ENCODE data around the gene ZDHHC17. TPM values are rescaled to one million over a fixed set of nuclear protein-coding genes. Genes with fewer than 3 reads are reported as not detected.

Gene ZDHHC17
- polyA plus RNA-seq, 1 donor (not counting 4 experiments of a cell fraction or from before 2014, with no cell fraction given): 28.2 TPM

DNA sequence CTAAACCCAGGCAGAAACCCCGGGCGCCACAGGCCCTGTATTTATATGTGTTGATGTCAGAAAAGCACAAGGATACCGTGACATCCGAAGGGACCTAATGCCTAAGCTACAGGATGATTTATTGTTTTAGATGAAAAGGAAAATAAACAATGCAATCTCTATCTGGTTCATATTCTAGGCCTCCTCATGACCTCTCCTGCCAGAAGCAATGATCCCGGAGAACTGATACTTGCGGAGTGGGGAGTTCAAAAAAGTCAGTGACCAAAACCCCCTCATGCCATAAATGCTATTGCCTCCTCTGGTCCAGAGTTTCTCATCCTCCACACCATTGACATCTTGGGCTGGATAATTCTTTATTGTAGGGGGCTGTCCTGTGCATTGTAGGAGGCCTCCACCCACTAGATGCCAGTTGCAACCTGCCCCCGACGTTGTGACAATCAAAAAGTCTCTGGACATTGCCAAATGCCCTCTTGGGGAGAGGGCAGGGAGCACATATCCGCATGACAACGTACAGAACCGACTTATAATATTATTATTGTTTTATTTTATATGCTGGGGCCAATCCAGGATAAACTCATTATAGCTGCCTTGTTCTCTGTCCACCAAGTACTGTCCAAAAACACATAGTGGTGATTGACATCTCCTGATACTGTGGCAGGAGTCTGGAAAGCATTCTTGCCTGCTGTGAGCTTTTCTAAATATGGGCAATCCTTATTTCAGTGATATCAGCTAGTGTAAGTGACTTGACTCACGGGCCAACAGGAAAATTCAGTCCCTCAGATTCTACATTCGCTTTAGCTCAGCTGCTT, 116.0 kb downstream of the ZDHHC17 start:
- Histone ChIP-seq H3K36me3 (ENCODE audit: control insufficient read depth in 2 of 2, extremely low read depth in 1 of 2, insufficient read depth in 2 of 2, low read length in 2 of 2) (no peaks in the 10 kb centered on the region), H3K9me1 (ENCODE audit: control insufficient read depth, extremely low read depth, insufficient read depth, low read length) (no peaks in the 10 kb centered on the region), H3K4me1 (ENCODE audit: control insufficient read depth, extremely low read depth, insufficient read depth, low read length) (peaks cover 27% of the 10 kb centered on the region), H3K79me2 (ENCODE audit: control insufficient read depth, insufficient read depth, low read length) (peaks cover 7% of the 10 kb centered on the region), H3K9ac (ENCODE audit: control insufficient read depth, extremely low read depth, insufficient read depth, low read length) (peak overlapping the region; percentile 85), H3K4me2 (ENCODE audit: control insufficient read depth, extremely low read depth, insufficient read depth, low read depth, low read length) (peak overlapping the region; percentile 71), H3K4me3 (ENCODE audit: control insufficient read depth in 2 of 3, extremely low read depth in 1 of 3, insufficient read depth in 2 of 3, low read depth in 1 of 3, low read length in 3 of 3) (no peak overlapping the region), H2AFZ (ENCODE audit: control insufficient read depth, low read length) (no peak overlapping the region), H3K27me3 (ENCODE audit: control insufficient read depth, extremely low read depth, insufficient read depth, low read length) (no peaks in the 10 kb centered on the region), H4K20me1 (ENCODE audit: control insufficient read depth, extremely low read depth, insufficient read depth, low read length) (no peaks in the 10 kb centered on the region), H3K9me3 (ENCODE audit: control insufficient read depth, low read depth, low read length) (no peaks in the 10 kb centered on the region), H3K27ac (ENCODE audit: control insufficient read depth, insufficient read depth, low read length) (peak overlapping the region; percentile 71)
- DNase-seq (ENCODE audit: low read depth, low spot score) (no peak), FAIRE-seq (no peak)
- dilution Hi-C loops (cut with MboI; ENCODE audit: extremely low pct_ligation_motif_present, low sequenced_read_pairs): no loop called here
- TF ChIP-seq, protein P1, sequence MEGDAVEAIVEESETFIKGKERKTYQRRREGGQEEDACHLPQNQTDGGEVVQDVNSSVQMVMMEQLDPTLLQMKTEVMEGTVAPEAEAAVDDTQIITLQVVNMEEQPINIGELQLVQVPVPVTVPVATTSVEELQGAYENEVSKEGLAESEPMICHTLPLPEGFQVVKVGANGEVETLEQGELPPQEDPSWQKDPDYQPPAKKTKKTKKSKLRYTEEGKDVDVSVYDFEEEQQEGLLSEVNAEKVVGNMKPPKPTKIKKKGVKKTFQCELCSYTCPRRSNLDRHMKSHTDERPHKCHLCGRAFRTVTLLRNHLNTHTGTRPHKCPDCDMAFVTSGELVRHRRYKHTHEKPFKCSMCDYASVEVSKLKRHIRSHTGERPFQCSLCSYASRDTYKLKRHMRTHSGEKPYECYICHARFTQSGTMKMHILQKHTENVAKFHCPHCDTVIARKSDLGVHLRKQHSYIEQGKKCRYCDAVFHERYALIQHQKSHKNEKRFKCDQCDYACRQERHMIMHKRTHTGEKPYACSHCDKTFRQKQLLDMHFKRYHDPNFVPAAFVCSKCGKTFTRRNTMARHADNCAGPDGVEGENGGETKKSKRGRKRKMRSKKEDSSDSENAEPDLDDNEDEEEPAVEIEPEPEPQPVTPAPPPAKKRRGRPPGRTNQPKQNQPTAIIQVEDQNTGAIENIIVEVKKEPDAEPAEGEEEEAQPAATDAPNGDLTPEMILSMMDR (optimal IDR thresholded peaks at IDR 0.05 in 1 of 3, IDR thresholded peaks at IDR 0.05 in 1 of 3, conservative IDR thresholded peaks at IDR 0.05 in 1 of 3; ENCODE audit: extremely low read depth in 1 of 3, insufficient read depth in 2 of 3, low read length in 3 of 3): no peak
- no peak for TF ChIP-seq EZH2 (IDR thresholded peaks at IDR 0.05; ENCODE audit: low read length)

DNA sequence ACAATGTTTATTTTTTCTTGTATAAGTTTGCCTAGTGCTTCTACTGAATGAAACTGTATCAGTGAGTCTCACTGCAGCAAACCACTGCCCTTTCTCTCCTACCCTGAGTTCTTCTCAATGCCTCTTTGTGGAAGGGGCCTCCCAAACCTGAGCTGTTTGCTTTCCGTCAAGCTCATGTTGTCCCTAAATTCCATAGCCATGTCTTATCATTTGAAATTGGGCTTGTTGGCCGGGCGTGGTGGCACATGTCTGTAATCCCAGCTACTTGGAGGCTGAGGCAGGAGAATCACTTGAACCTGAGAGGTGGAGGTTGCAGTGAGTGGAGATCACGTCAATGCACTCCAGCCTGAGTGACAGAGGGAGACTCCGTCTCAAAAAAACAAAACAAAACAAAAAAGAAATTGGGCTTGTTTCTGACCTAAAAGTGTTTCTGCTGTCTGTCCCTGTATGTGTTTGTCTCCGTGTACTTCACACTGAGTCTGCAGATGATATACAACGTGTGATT, 116.7 kb downstream of the ZDHHC17 start:
- Histone ChIP-seq H3K4me2 (ENCODE audit: control insufficient read depth, extremely low read depth, insufficient read depth, low read depth, low read length) (no peak overlapping the region), H3K27me3 (ENCODE audit: control insufficient read depth, extremely low read depth, insufficient read depth, low read length) (no peaks in the 10 kb centered on the region), H3K36me3 (ENCODE audit: control insufficient read depth in 2 of 2, extremely low read depth in 1 of 2, insufficient read depth in 2 of 2, low read length in 2 of 2) (no peaks in the 10 kb centered on the region), H3K9me1 (ENCODE audit: control insufficient read depth, extremely low read depth, insufficient read depth, low read length) (no peaks in the 10 kb centered on the region), H3K9ac (ENCODE audit: control insufficient read depth, extremely low read depth, insufficient read depth, low read length) (no peak overlapping the region), H3K27ac (ENCODE audit: control insufficient read depth, insufficient read depth, low read length) (no peak overlapping the region), H3K79me2 (ENCODE audit: control insufficient read depth, insufficient read depth, low read length) (peaks cover 3% of the 10 kb centered on the region), H2AFZ (ENCODE audit: control insufficient read depth, low read length) (no peak overlapping the region), H4K20me1 (ENCODE audit: control insufficient read depth, extremely low read depth, insufficient read depth, low read length) (no peaks in the 10 kb centered on the region), H3K4me3 (ENCODE audit: control insufficient read depth in 2 of 3, extremely low read depth in 1 of 3, insufficient read depth in 2 of 3, low read depth in 1 of 3, low read length in 3 of 3) (no peak overlapping the region), H3K9me3 (ENCODE audit: control insufficient read depth, low read depth, low read length) (no peaks in the 10 kb centered on the region), H3K4me1 (ENCODE audit: control insufficient read depth, extremely low read depth, insufficient read depth, low read length) (peaks cover 27% of the 10 kb centered on the region)
- dilution Hi-C loops (cut with MboI; ENCODE audit: extremely low pct_ligation_motif_present, low sequenced_read_pairs): no loop called here
- DNase-seq (ENCODE audit: low read depth, low spot score): no peak
- no peak for FAIRE-seq
- TF ChIP-seq, protein P1 (optimal IDR thresholded peaks at IDR 0.05 in 1 of 3, IDR thresholded peaks at IDR 0.05 in 1 of 3, conservative IDR thresholded peaks at IDR 0.05 in 1 of 3; ENCODE audit: extremely low read depth in 1 of 3, insufficient read depth in 2 of 3, low read length in 3 of 3): no peak
- no peak for TF ChIP-seq EZH2 (IDR thresholded peaks at IDR 0.05; ENCODE audit: low read length)
